GM19397 (cell line): ENCODE results near the gene SLC24A2.

ENCODE experiments used
- ATAC-seq: cut with Tn5 transposase; IDR thresholded peaks from one replicate; pipeline ENCODE4 v1.9.1; 2021; ENCODE audit warnings: mild to moderate bottlenecking, moderate library complexity; ENCODE audit not compliant: unreplicated experiment

SLC24A2 gene

GRCh38 chr9:19759066-19759465 is 29.8 kb downstream of the SLC24A2 start:
- ATAC-seq, result no peak

GRCh38 chr9:19757745-19758144 is 31.1 kb downstream of the SLC24A2 start:
- ATAC-seq, result no peak

- no peak for ATAC-seq
Measured at GRCh38 chr9:19754921-19755320, 33.9 kb downstream of the SLC24A2 start.

- ATAC-seq, result no peak
Measured at GRCh38 chr9:19748278-19749126, 40.3 kb downstream of the SLC24A2 start.

- ATAC-seq, result no peak
Measured at GRCh38 chr9:19746223-19746622, 42.6 kb downstream of the SLC24A2 start.

- ATAC-seq, result no peak
Measured at GRCh38 chr9:19741178-19741577, 47.7 kb downstream of the SLC24A2 start.
